Measurements from ENCODE around the gene OXER1. TPM values are rescaled to one million over a fixed set of nuclear protein-coding genes. Genes with fewer than 3 reads are reported as not detected.

OXER1 gene
- total RNA-seq, 1 experiment from 2014 or later = not detected

- DNase-seq (ENCODE audit: low read depth) = no peak
Measured at GRCh38 chr2:42793334-42794270, 29.7 kb upstream of the OXER1 start.

GRCh38 chr2:42792583-42793333, 28.8 kb upstream of the OXER1 start, which contains the start of gene HAAO:
HAAO (minus strand) TSS chr2:42792583; CDS start chr2:42792536, 47 bp downstream.
- DNase-seq (ENCODE audit: low read depth) = no peak

GRCh38 chr2:42792087-42792582, 28.2 kb upstream of the OXER1 start:
- DNase-seq (ENCODE audit: low read depth) = no peak

- DNase-seq (ENCODE audit: low read depth) = no peak
Measured at GRCh38 chr2:42791606-42792005, 27.7 kb upstream of the OXER1 start.

GRCh38 chr2:42789751-42790150, 25.8 kb upstream of the OXER1 start:
- no peak for DNase-seq (ENCODE audit: low read depth)

DNA sequence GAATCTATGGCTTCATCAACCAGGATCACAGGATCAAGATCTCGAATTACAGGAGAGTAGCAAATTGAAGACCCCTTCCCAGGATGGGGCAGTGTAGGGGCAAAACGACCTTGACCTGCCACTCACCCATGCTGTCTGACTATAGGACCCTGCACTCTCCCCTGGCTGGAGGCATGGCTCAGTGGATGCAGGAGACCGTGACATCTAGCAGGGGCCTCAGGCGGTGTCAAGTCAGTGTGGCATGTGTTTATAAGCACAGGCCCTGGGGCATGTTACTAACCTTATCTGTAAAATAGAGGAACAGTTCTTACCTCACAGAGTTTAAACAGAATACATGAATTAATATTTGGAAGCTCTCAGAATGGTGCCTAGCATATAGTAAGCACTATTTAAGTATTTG, 24.9 kb upstream of the OXER1 start:
- no peak for DNase-seq (ENCODE audit: low read depth)

DNA sequence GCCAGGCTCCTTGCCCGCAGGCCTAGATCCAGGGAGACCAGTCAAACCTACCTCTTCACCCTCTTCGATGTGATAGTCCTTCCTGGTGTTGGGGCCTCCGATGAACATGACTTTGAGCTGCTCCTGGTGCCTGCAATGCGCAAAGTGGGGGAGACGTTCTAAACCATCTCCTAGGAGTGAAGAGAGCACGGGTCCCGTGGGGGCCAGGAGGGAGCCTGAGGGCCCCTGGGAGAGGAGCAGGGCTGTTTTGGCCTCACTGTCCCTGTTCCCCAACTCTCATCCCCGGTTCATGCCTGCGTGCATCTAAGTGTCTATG, 24.5 kb upstream of the OXER1 start:
- DNase-seq (ENCODE audit: low read depth) = no peak

- no peak for DNase-seq (ENCODE audit: low read depth)
Measured at GRCh38 chr2:42787788-42788477, 24.0 kb upstream of the OXER1 start.

DNA sequence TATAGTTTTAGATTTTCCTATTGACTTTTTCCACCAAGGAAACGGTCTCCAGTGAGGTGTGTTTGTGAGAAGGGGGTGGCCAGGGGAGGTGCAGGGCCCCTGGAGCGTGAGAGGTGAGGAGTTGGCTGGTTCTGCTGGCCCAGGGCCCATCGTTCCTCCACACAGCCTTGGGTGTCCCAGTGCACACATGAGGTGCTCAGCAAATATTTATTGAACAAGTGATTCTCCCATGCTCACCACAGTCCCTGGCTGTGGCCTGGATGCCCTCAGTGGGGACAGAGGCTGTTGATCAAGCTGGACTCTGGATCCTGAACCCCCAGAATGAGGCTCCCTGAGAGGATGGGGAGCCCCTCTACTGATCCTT, 23.5 kb upstream of the OXER1 start:
- no peak for DNase-seq (ENCODE audit: low read depth)

DNA sequence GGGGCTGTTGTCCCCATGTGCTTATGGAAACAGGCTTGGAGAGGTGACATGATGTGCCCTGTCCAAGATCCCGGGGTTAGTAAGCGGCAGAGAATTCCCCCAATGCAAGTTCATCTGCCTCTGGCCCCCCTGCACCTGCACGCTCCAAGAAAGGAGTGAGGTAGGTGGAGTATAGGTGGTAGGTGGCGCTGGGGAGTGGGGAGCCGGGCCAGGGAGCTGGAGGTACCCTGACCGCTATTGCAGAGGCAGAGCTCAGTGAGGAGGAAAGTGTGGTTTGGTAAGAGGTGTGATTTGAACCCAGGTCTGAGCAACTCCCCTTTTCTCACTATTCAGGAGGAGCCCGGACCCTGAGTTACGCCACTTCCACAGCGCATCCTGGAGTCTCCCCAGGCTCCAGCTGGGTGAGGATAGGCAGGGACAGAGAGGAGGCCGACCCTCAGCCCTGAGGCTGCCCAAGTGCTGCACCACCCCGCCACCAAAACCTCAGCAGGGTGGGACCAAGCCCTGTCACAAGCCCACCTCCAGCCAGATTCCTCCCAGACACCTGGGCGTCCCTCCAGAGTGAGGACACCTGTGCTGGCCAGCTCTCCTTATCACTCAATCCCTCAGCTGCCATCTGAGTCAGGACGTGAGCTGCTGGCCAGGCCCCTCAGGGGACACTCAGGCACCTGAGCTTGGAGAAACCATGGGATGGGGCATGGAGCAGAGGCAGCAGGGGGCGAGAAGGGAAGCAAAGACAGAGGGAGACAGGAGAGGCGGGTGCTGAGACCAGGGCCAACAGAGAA, 22.8 kb upstream of the OXER1 start:
- no peak for DNase-seq (ENCODE audit: low read depth)

- no peak for DNase-seq (ENCODE audit: low read depth)
Measured at GRCh38 chr2:42784204-42784880, 20.4 kb upstream of the OXER1 start.

GRCh38 chr2:42783511-42783910, 19.6 kb upstream of the OXER1 start:
- no peak for DNase-seq (ENCODE audit: low read depth)

DNA sequence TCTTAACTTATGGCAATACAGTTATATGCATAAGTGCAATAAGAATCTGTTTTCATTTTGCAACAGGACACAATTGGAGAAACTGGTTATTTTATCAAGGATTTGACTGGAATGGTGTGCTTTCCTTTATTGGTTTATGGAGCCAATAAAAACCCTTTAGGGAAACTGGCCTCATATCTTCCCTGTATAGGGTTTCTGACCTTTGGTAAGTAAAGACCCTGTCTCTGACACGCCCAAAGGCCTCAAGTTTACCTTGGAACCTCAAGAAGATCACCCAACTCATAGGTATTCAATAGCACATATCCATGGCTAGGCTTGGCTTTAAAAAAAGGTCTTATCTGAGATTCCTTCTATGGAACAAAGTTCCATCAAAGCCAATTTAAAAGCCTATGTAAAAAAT, 17.2 kb upstream of the OXER1 start:
- no peak for DNase-seq (ENCODE audit: low read depth)

- DNase-seq (ENCODE audit: low read depth) = peak; percentile 37
Measured at GRCh38 chr2:42777883-42778805, 14.2 kb upstream of the OXER1 start.

DNA sequence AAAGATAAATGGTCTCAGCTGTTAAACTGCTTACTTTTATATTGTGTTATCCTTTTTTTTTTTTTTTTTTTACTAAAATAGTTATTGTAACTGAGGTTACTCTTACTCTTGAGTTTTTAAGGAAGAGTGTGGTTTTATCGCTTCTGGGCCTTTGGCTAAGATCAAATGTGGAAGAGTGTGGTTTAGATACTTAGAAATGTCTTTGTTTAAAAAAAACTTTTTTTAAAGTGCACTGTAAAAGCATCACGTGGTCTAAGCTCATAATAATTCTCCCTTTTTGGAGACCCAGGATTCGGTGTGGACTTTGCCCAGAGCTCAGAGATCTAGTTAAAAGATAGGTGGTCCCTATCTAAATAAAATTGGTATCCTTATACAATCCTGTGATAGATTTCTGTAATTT, 11.9 kb upstream of the OXER1 start:
- DNase-seq (ENCODE audit: low read depth) = no peak

- no peak for DNase-seq (ENCODE audit: low read depth)
Measured at GRCh38 chr2:42775186-42775585, 11.3 kb upstream of the OXER1 start.

GRCh38 chr2:42771546-42772153, 7.7 kb upstream of the OXER1 start:
- no peak for DNase-seq (ENCODE audit: low read depth)

DNA sequence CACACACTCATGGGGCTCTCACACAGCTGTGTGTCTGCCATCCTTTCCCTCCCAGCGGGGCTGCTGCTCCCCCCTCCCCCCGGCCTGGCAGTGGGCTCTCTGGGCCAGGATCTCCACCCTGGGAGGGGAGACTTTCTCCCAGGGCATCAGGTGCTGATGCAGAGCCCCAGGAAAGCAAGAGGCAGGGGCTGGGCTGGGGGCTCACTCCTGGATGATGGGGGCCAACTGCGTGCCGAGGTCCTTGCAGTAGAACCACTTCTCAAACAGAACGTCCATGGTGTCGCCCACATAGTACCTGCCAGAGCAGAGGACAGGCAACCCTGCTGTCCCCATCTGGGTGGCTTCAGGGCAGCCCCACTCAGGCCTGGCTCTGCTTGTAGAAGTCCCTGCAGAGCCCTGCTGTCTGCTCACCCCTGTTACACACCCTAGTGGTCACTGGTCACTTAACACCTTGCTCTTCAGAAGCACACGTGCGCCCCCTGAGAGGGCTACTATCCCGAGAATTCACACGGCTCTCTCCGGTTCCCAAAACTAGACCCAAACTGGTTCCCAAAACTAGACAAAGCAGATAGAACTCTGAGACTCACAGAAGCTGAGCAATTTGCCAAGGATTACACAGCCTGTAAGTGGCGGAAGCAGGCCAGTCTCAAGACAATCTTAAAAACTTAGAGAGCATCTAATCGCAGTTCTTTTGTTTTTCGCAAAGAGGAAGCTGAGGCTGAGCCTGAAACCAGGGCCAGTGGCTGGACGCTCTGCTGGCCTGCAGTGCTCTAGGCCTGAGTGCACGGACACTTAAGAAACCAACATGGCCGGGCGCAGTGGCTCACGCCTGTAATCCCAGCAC, 6.6 kb upstream of the OXER1 start:
- peak; percentile 43 for DNase-seq (ENCODE audit: low read depth)

All from RPMI7951 (cell line).